Measurements from ENCODE around the gene BECN2. TPM values are rescaled to one million over a fixed set of nuclear protein-coding genes. Genes with fewer than 3 reads are reported as not detected.
"Not testable (repeated sequence)": the region's sequence is repeated elsewhere in the genome, so short reads cannot be mapped to it uniquely, and the experiment has no call there.

The BECN2 gene
- total RNA-seq, 1 donor from 2014 or later = not detected

DNA sequence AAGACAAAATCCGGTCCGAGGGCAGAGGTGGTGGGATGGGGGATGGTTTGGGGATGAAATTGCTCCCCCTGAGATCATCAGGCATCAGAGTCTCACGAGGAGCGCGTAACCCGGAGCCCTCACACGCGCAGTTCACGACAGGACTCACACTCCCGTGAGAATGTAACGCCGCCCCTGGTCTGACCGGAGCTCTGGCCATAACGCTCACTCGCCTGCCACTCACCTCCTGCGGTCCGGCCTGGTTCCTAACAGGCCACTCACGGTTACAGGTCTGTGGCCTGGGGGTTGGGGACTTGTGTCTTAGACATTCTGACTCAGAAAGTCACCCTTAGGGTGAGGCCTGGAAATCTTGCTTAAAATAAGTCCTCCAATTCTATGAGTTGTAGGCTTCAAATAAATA, 21.5 kb downstream of the BECN2 start:
- no peaks in the 10 kb centered on the region for H3K4me1 ChIP-seq
- intact Hi-C loops (cut with DNase I) = no loop called here
- H3K36me3 ChIP-seq = no peaks in the 10 kb centered on the region
- H3K9me3 ChIP-seq = no peaks in the 10 kb centered on the region
- TF ChIP-seq, protein P1, sequence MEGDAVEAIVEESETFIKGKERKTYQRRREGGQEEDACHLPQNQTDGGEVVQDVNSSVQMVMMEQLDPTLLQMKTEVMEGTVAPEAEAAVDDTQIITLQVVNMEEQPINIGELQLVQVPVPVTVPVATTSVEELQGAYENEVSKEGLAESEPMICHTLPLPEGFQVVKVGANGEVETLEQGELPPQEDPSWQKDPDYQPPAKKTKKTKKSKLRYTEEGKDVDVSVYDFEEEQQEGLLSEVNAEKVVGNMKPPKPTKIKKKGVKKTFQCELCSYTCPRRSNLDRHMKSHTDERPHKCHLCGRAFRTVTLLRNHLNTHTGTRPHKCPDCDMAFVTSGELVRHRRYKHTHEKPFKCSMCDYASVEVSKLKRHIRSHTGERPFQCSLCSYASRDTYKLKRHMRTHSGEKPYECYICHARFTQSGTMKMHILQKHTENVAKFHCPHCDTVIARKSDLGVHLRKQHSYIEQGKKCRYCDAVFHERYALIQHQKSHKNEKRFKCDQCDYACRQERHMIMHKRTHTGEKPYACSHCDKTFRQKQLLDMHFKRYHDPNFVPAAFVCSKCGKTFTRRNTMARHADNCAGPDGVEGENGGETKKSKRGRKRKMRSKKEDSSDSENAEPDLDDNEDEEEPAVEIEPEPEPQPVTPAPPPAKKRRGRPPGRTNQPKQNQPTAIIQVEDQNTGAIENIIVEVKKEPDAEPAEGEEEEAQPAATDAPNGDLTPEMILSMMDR (IDR thresholded peaks at IDR 0.05) = no peak
- H3K4me3 ChIP-seq = no peak overlapping the region
- DNase-seq = no peak
- H3K27me3 ChIP-seq (ENCODE audit: low read depth) = no peaks in the 10 kb centered on the region
- H3K27ac ChIP-seq = no peak overlapping the region
- no peak for ATAC-seq

DNA sequence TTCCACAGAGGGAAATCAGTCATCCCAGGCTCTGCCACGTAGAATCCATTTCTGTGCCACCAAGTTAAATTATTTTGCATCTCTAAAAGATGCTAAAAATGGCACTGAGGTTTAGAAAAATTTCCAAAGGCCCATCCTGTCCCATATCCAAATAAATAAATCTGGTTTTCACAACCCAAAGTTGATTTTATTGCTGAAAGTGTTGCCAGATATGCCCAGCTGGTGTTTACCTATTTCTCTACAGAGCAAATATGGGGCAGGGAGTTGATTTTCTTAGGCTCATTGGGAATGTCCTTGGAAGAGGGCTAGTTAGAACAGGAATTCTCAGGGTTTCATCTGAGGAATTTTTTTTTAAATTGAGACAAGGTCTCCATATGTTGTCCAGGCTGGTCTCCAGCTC, 22.4 kb downstream of the BECN2 start:
- H3K27ac ChIP-seq = no peak overlapping the region
- H3K36me3 ChIP-seq = no peaks in the 10 kb centered on the region
- DNase-seq (no peak), ATAC-seq (no peak)
- intact Hi-C loops (cut with DNase I) = no loop called here
- no peaks in the 10 kb centered on the region for H3K4me1 ChIP-seq
- no peak overlapping the region for H3K4me3 ChIP-seq
- TF ChIP-seq, protein P1 (IDR thresholded peaks at IDR 0.05) = no peak
- no peaks in the 10 kb centered on the region for H3K27me3 ChIP-seq (ENCODE audit: low read depth)
- H3K9me3 ChIP-seq = no peaks in the 10 kb centered on the region

DNA sequence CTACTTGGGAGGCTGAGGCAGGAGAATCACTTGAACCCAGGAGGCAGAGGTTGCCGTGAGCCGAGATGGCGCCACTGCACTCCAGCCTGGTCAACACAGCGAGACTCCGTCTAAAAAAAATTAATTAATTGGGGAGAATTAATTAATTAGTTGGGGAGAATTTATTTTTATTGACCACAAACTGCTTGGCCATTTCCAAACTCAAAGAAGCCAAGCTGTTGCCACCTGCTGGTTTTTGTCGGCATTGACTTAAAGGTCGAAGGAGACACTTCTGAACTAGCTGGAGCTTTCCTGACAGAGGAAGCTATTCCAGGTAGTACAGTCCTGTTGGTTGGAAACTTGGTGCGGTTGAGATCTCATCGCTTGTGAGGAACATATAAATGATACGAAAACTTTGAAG, 28.2 kb downstream of the BECN2 start:
- Histone ChIP-seq H3K27me3 (ENCODE audit: low read depth) (no peaks in the 10 kb centered on the region), H3K4me1 (no peaks in the 10 kb centered on the region), H3K4me3 (no peak overlapping the region), H3K27ac (no peak overlapping the region), H3K9me3 (no peaks in the 10 kb centered on the region), H3K36me3 (no peaks in the 10 kb centered on the region)
- no peak for DNase-seq
- intact Hi-C loops (cut with DNase I) = no loop called here
- TF ChIP-seq, protein P1 (IDR thresholded peaks at IDR 0.05) = peak; percentile 40
- ATAC-seq = no peak

DNA sequence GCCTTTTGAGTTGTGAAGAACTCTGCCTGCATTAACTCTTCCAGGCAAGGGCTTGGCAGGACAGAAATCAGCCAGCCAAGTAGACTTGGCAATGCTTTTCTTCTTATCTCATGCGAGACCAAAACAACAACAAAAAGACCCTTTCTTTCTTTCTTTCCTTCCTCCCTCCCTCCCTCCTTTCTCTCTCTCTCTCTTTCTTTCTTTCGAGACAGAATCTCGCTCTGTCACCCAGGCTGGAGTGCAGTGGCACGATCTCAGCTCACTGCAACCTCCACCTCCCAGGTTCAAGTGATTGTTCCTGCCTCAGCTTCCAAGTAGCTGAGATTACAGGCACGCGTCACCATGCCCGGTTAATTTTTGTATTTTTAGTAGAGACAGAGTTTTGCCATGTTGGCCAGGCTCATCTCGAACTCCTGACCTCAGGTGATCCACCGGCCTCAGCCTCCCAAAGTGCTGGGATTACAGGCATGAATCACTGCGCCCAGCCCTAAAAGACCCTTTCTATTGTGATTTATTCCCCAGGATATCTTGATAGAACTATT, 30.9 kb downstream of the BECN2 start:
- H3K36me3 ChIP-seq; H3K27ac ChIP-seq; H3K9me3 ChIP-seq; DNase-seq; H3K4me1 ChIP-seq; ATAC-seq; H3K27me3 ChIP-seq (ENCODE audit: low read depth); H3K4me3 ChIP-seq; intact Hi-C loops (cut with DNase I): not testable (repeated sequence)

DNA sequence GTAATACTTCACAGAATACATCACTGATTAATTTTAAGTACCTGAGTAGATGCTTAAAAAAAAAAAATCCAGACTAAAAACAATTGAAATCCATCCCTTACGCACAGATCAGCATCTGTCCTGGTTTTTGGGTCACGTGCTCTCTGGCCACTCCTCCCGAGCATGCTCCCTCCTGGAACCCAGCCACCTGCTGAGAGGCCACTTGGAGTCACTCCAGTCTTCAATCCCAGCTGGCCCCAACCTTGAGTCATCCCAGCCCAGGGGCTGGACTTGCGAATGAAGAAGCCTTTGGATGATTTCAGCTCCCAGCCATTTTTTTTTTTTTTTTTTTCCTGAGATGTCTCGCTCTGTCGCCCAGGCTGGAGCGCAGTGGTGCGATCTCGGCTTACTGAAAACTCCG, 32.5 kb downstream of the BECN2 start:
- Histone ChIP-seq H3K4me3 (no peak overlapping the region), H3K4me1 (no peaks in the 10 kb centered on the region), H3K27me3 (ENCODE audit: low read depth) (no peaks in the 10 kb centered on the region), H3K36me3 (no peaks in the 10 kb centered on the region), H3K9me3 (no peaks in the 10 kb centered on the region), H3K27ac (no peak overlapping the region)
- peak; percentile 61 for DNase-seq
- peak; percentile 58 to 69 for ATAC-seq
- TF ChIP-seq, protein P1 (IDR thresholded peaks at IDR 0.05) = no peak
- intact Hi-C loops (cut with DNase I) = no loop called here

DNA sequence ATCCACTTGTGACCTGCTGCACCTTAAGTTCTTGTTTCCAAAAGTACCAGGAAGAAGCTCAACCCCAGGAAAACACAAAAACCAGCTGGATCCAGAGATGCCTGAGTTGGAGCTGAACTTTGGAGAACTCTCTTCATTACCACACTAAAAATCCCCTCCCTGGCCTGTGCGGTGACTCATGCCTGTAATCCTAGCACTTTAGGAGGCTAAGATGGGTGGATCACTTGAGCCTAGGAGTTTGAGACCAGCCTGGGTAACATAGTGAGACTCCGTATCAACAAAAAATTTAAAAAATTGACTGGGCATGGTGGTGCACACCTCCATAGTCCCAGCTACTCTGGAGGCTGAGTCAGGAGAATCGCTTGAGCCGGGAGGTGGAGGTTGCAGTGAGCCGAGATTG, 35.2 kb downstream of the BECN2 start:
- Histone ChIP-seq H3K9me3 (no peaks in the 10 kb centered on the region), H3K4me3 (no peak overlapping the region), H3K36me3 (no peaks in the 10 kb centered on the region), H3K27me3 (ENCODE audit: low read depth) (no peaks in the 10 kb centered on the region), H3K27ac (no peak overlapping the region), H3K4me1 (no peaks in the 10 kb centered on the region)
- ATAC-seq = no peak
- intact Hi-C loops (cut with DNase I) = no loop called here
- no peak for DNase-seq
- TF ChIP-seq, protein P1 (IDR thresholded peaks at IDR 0.05) = no peak

Data from lower lobe of right lung (tissue), 2 donors.